Suprapubic skin (tissue), 4 donors: ENCODE data around the gene MMP7. TPM values are rescaled to one million over a fixed set of nuclear protein-coding genes. Genes with fewer than 3 reads are reported as not detected.

Experiments
- DNase-seq, 2 donors: peaks; one replicate each; pipeline ENCODE4 v3.0.0-alpha.2; 2019; ENCODE audit warnings: low spot score in 2 of 2
- H3K27ac ChIP-seq: fragments of 200-600 bp; sonication (generic); one replicate; pipeline ENCODE4 v1.5.1; 2019
- H3K27me3 ChIP-seq: fragments of 200-600 bp; sonication (generic); one replicate; pipeline ENCODE4 v1.5.1; 2019
- H3K36me3 ChIP-seq: fragments of 200-600 bp; sonication (generic); one replicate; pipeline ENCODE4 v1.5.1; 2019
- H3K4me1 ChIP-seq: fragments of 200-600 bp; sonication (generic); one replicate; pipeline ENCODE4 v1.5.1; 2019
- H3K4me3 ChIP-seq: fragments of 200-600 bp; sonication (generic); one replicate; pipeline ENCODE4 v1.5.1; 2019; ENCODE audit warnings: mild to moderate bottlenecking
- H3K9me3 ChIP-seq: fragments of 200-600 bp; sonication (generic); one replicate; pipeline ENCODE4 v1.5.1; 2019
- CTCF ChIP-seq, 2 donors: fragments of 200-600 bp in 1 of 2; fragments of 450-650 bp in 1 of 2; sonication (generic) in 1 of 2; IDR thresholded peaks; one replicate each; pipeline ENCODE4 v1.5.1; 2016 to 2019; ENCODE audit warnings: antibody characterized with exemption in 2 of 2, mild to moderate bottlenecking in 1 of 2, moderate library complexity in 1 of 2
- EP300 ChIP-seq: sonication (generic); formaldehyde crosslinking; IDR thresholded peaks from one replicate; pipeline ENCODE4 v1.6.1; 2017; ENCODE audit warnings: antibody characterized with exemption
- POLR2A ChIP-seq, 2 donors: fragments of 450-650 bp; IDR thresholded peaks; one replicate each; pipeline ENCODE4 v1.6.1; 2017; ENCODE audit warnings: antibody characterized with exemption in 2 of 2, mild to moderate bottlenecking in 2 of 2, moderate library complexity in 2 of 2
- POLR2AphosphoS5 ChIP-seq, 3 donors: sonication (generic); formaldehyde crosslinking; IDR thresholded peaks; one replicate each; pipeline ENCODE4 v1.6.1; 2017; ENCODE audit warnings: antibody characterized with exemption in 3 of 3
- WGBS: methylation state at CpG from one replicate; pipeline ENCODE4 v1.1.5; 2018; 5-methylcytosine and 5-hydroxymethylcytosine counted together
- total RNA-seq, 4 donors: library from RNA; depleted of rRNA; stranded (reverse); fragments of >200 nt; gene quantifications; one replicate each; pipeline ENCODE4 v1.1.0, GENCODE V29; 2016

MMP7 gene
- total RNA-seq, 4 donors from 2014 or later, result 29.9 to 155 (median 81.8) TPM

- no peaks in the 10 kb centered on the region for H3K4me1 ChIP-seq
- no peaks in the 10 kb centered on the region for H3K36me3 ChIP-seq
- H3K27me3 ChIP-seq, result no peaks in the 10 kb centered on the region
- no peaks in the 10 kb centered on the region for H3K9me3 ChIP-seq
- H3K4me3 ChIP-seq, result no peak overlapping the region
- 58% methylated on average over 8 of the region's 8 CpGs for WGBS
- no peak for DNase-seq
- H3K27ac ChIP-seq, result peak overlapping the region; percentile 47
- TF ChIP-seq POLR2AphosphoS5 (IDR thresholded peaks at IDR 0.05) (no peak), EP300 (no peak), POLR2A (IDR thresholded peaks at IDR 0.05) (no peak), CTCF (IDR thresholded peaks at IDR 0.05) (no peak)
Observed at GRCh38 chr11:102552447-102553194, 22.1 kb upstream of the MMP7 start.

- WGBS, result 76% methylated on average over 2 of the region's 2 CpGs
- no peaks in the 10 kb centered on the region for H3K9me3 ChIP-seq
- DNase-seq, result no peak
- no peak for TF ChIP-seq CTCF (IDR thresholded peaks at IDR 0.05)
- TF ChIP-seq POLR2AphosphoS5 (IDR thresholded peaks at IDR 0.05), result no peak
- H3K4me3 ChIP-seq, result no peak overlapping the region
- H3K4me1 ChIP-seq, result no peaks in the 10 kb centered on the region
- no peaks in the 10 kb centered on the region for H3K27me3 ChIP-seq
- peak overlapping the region; percentile 9 for H3K27ac ChIP-seq
- no peaks in the 10 kb centered on the region for H3K36me3 ChIP-seq
Observed at GRCh38 chr11:102552020-102552419, 21.5 kb upstream of the MMP7 start.

GRCh38 chr11:102551169-102551781 lies 20.7 kb upstream of the MMP7 start:
- Histone ChIP-seq H3K36me3 (no peaks in the 10 kb centered on the region), H3K4me3 (no peak overlapping the region), H3K27ac (peak overlapping the region; percentile 9), H3K9me3 (no peaks in the 10 kb centered on the region), H3K27me3 (no peaks in the 10 kb centered on the region), H3K4me1 (no peaks in the 10 kb centered on the region)
- TF ChIP-seq POLR2AphosphoS5 (IDR thresholded peaks at IDR 0.05), result no peak
- DNase-seq, result no peak
- WGBS, result 72% methylated on average over 6 of the region's 6 CpGs

GRCh38 chr11:102546923-102547471 lies 16.4 kb upstream of the MMP7 start:
- 74% methylated on average over 3 of the region's 3 CpGs for WGBS

GRCh38 chr11:102546427-102546826 lies 15.9 kb upstream of the MMP7 start:
- WGBS, result 65% methylated on average over 4 of the region's 4 CpGs
- no peak for DNase-seq
- Histone ChIP-seq H3K4me3 (no peak overlapping the region), H3K4me1 (no peaks in the 10 kb centered on the region), H3K27ac (no peak overlapping the region), H3K36me3 (no peaks in the 10 kb centered on the region), H3K9me3 (no peaks in the 10 kb centered on the region), H3K27me3 (no peaks in the 10 kb centered on the region)
- TF ChIP-seq CTCF (IDR thresholded peaks at IDR 0.05), result no peak
- no peak for TF ChIP-seq EP300
- TF ChIP-seq POLR2A (IDR thresholded peaks at IDR 0.05), result no peak
- TF ChIP-seq POLR2AphosphoS5 (IDR thresholded peaks at IDR 0.05), result no peak

More at GRCh38 chr11:102546923-102547471, 16.4 kb upstream of the MMP7 start:
- Histone ChIP-seq H3K27ac (no peak overlapping the region), H3K27me3 (no peaks in the 10 kb centered on the region), H3K36me3 (no peaks in the 10 kb centered on the region), H3K4me1 (no peaks in the 10 kb centered on the region), H3K4me3 (no peak overlapping the region), H3K9me3 (no peaks in the 10 kb centered on the region)
- DNase-seq, result no peak
- no peak for TF ChIP-seq POLR2AphosphoS5 (IDR thresholded peaks at IDR 0.05)
- TF ChIP-seq CTCF (IDR thresholded peaks at IDR 0.05), result no peak
- no peak for TF ChIP-seq POLR2A (IDR thresholded peaks at IDR 0.05)
- no peak for TF ChIP-seq EP300
